ENCODE data around the gene MRPL4.

- no peak for TF ChIP-seq TAF1 (IDR thresholded peaks at IDR 0.05; ENCODE audit: low read depth)
- TF ChIP-seq TCF12 (IDR thresholded peaks at IDR 0.05; ENCODE audit: low read depth): no peak
- TF ChIP-seq EGR1 (IDR thresholded peaks at IDR 0.05): no peak
- no peak for TF ChIP-seq REST (IDR thresholded peaks at IDR 0.05; ENCODE audit: low read depth)
- TF ChIP-seq MAX (IDR thresholded peaks at IDR 0.05): no peak
- no peak for TF ChIP-seq NFIC (IDR thresholded peaks at IDR 0.05)
- no peak for TF ChIP-seq USF1 (IDR thresholded peaks at IDR 0.05)
- TF ChIP-seq FOXM1 (IDR thresholded peaks at IDR 0.05; ENCODE audit: borderline replicate concordance, low read depth): no peak
- no peak for TF ChIP-seq TEAD4 (IDR thresholded peaks at IDR 0.05)
- no peak; the same call in 1 of the 2 replicates for TF ChIP-seq ZBTB7A (IDR thresholded peaks at IDR 0.05; ENCODE audit: low read depth)
Observed at GRCh38 chr19:10207026-10207425, 45.0 kb upstream of the MRPL4 start.
